HepG2 (cell line): Measurements from ENCODE around the gene PFN4. TPM values are rescaled to one million over a fixed set of nuclear protein-coding genes. Genes with fewer than 3 reads are reported as not detected.

Experiments
- CCDC6 ChIP-seq: sonication (generic); formaldehyde crosslinking; IDR thresholded peaks from 2 replicates; pipeline ENCODE4 v1.8.1; 2022; ENCODE audit warnings: mild to moderate bottlenecking, missing genetic modification reagents, moderate library complexity
- HMG20B ChIP-seq: conservative IDR thresholded peaks from 2 replicates; pipeline ENCODE4 v1.6.1; 2016; ENCODE audit warnings: missing genetic modification reagents, missing compliant biosample characterization
- MED1 ChIP-seq: sonication (generic); formaldehyde crosslinking; IDR thresholded peaks from 2 replicates; pipeline ENCODE4 v1.4.0; 2020; ENCODE audit warnings: missing genetic modification reagents
- MTA3 ChIP-seq: sonication (generic); formaldehyde crosslinking; IDR thresholded peaks from 2 replicates; pipeline ENCODE4 v1.4.0; 2020; ENCODE audit warnings: missing genetic modification reagents
- MYC ChIP-seq: sonication (generic); formaldehyde crosslinking; IDR thresholded peaks from 2 replicates; pipeline ENCODE4 v1.9.0; 2021; ENCODE audit warnings: missing genetic modification reagents, borderline replicate concordance
- POGK ChIP-seq: sonication (generic); formaldehyde crosslinking; conservative IDR thresholded peaks from 2 replicates; pipeline ENCODE4 v1.8.0; 2022; ENCODE audit warnings: mild to moderate bottlenecking, moderate library complexity, missing genetic modification reagents
- RARG ChIP-seq: sonication (generic); formaldehyde crosslinking; IDR thresholded peaks from 2 replicates; pipeline ENCODE4 v1.4.0; 2020; ENCODE audit warnings: low read depth, mild to moderate bottlenecking, missing genetic modification reagents
- TBX3 ChIP-seq: fragments of 450-650 bp; IDR thresholded peaks from 2 replicates; pipeline ENCODE4 v1.6.1; 2017; ENCODE audit warnings: antibody characterized with exemption, mild to moderate bottlenecking, inconsistent platforms, borderline replicate concordance
- ZNF263 ChIP-seq: sonication (generic); formaldehyde crosslinking; IDR thresholded peaks from 2 replicates; pipeline ENCODE4 v1.4.0; 2020; ENCODE audit warnings: missing genetic modification reagents
- ZNF407 ChIP-seq: sonication (generic); formaldehyde crosslinking; IDR thresholded peaks from one replicate; pipeline ENCODE4 v1.5.1; 2020; ENCODE audit warnings: mild to moderate bottlenecking, missing genetic modification reagents; ENCODE audit errors: not compliant biosample characterization
- polyA plus RNA-seq, 8 experiments: library from polyadenylated mRNA; depleted of rRNA in 3 of 8; stranded (reverse) in 7 of 8; unstranded in 1 of 8; fragments of >200 nt; fragmentation: Illumina TruSeq in 4 of 8; extraction: Trizol in 4 of 8; gene quantifications; 2 replicates each; pipeline versions ENCODE4 v1.2.1 to v1.2.3, GENCODE V29; 2011 to 2016; ENCODE audit warnings: low read depth in 4 of 8, missing spikeins in 1 of 8, mixed read lengths in 1 of 8; ENCODE audit not compliant: insufficient read depth in 1 of 8
- total RNA-seq, 5 experiments: library from RNA; depleted of rRNA; stranded (reverse); fragments of >200 nt; fragmentation: Illumina TruSeq; extraction: Trizol; gene quantifications; 2 replicates each; pipeline ENCODE4 v1.2.3, GENCODE V29; 2016; ENCODE audit warnings: low read depth in 1 of 5
- TF ChIP-seq, protein P1 (sequence below): sonication (generic); formaldehyde crosslinking; IDR thresholded peaks from 2 replicates; pipeline ENCODE4 v1.5.1; 2020; ENCODE audit warnings: mild to moderate bottlenecking, missing genetic modification reagents

Gene PFN4
- total and polyA plus RNA-seq, 2 of the 13 experiments (the other 11 are each of a cell fraction or from before 2014, with no cell fraction given), result 0.12 to 0.20 TPM

DNA sequence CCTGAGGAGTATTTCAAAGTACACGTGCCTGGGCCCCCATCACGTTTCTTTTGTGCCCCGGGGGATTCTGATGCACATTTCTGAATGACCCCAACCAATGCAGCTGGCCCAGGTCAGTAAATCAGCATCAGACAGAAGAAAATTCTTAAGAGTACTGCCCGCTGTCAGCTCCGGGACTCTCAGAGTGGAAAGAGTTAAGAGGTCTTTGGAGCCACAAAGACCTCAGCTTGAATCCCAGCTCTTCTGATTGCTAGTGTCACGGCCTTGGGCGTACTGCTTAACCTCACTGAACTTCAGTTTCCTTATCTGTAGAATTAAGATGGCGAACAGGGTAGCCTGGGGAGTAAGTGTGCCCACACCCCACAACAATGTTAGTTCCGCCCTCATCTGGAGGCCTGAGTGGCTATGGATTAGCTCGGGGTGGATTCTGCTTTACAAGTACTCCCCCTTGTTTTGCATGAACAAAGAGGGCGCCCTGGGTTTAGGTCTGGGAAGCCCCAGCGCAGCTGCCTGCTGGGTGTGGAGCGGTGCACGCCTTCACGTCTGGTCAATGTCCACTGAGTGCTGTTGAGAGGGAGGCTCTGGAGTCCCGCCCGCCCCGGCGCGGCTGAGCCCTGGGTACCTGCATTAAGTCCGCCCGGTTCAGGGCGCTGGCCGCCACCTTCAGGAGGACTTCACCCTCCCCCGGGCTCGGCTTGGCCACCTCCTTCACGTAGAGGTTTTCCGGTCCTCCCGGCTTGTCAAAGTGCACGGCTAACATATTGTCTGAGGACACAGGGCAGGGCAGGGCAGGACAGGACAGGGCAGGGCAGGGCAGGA is 39.4 kb downstream of the PFN4 start (continued):
- peak; percentile 96 for TF ChIP-seq ZNF407 (CRISPR knock-in tag)
- TF ChIP-seq MYC (CRISPR knock-in tag), result peak; percentile 93
- peak; percentile 57 for TF ChIP-seq MED1
- peak; percentile 96 for TF ChIP-seq POGK
- no peak for TF ChIP-seq RARG (CRISPR knock-in tag)
- TF ChIP-seq HMG20B (CRISPR knock-in tag), result peak; percentile 80; the same call in 1 of the 2 replicates
- TF ChIP-seq MTA3 (CRISPR knock-in tag), result no peak
- TF ChIP-seq, protein P1, sequence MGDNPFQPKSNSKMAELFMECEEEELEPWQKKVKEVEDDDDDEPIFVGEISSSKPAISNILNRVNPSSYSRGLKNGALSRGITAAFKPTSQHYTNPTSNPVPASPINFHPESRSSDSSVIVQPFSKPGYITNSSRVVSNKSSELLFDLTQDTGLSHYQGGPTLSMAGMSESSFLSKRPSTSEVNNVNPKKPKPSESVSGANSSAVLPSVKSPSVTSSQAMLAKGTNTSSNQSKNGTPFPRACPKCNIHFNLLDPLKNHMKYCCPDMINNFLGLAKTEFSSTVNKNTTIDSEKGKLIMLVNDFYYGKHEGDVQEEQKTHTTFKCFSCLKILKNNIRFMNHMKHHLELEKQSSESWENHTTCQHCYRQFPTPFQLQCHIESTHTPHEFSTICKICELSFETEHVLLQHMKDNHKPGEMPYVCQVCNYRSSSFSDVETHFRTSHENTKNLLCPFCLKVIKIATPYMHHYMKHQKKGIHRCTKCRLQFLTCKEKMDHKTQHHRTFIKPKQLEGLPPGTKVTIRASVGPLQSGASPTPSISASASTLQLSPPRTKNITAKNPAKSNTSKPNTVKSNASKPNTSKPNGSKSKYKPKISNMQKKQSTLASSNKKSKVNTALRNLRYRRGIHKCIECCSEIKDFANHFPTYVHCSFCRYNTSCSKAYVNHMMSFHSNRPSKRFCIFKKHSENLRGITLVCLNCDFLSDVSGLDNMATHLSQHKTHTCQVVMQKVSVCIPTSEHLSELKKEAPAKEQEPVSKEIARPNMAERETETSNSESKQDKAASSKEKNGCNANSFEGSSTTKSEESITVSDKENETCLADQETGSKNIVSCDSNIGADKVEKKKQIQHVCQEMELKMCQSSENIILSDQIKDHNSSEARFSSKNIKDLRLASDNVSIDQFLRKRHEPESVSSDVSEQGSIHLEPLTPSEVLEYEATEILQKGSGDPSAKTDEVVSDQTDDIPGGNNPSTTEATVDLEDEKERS (CRISPR knock-in tag), result peak; percentile 94
- no peak; the same call in none of the 2 replicates for TF ChIP-seq ZNF263 (CRISPR knock-in tag)
- peak; percentile 27; the same call in 1 of the 2 replicates for TF ChIP-seq CCDC6 (CRISPR knock-in tag)
- peak; percentile 63; the same call in 1 of the 2 replicates for TF ChIP-seq TBX3
